IPS-18a (cell line): ENCODE data around the gene TRIM47.
"Not testable (repeated sequence)": the region's sequence is repeated elsewhere in the genome, so short reads cannot be mapped to it uniquely, and the experiment has no call there.

Source experiments
- H3K27ac ChIP-seq: one replicate; pipeline ENCODE4 v1.5.1; 2013; ENCODE audit warnings: low read length
- H3K27me3 ChIP-seq: one replicate; pipeline ENCODE4 v1.6.1; 2013; ENCODE audit warnings: mild to moderate bottlenecking, low read length; ENCODE audit not compliant: control insufficient read depth, insufficient read depth
- H3K36me3 ChIP-seq: one replicate; pipeline ENCODE4 v1.6.1; 2013; ENCODE audit warnings: low read depth, low read length; ENCODE audit not compliant: control insufficient read depth
- H3K4me1 ChIP-seq: one replicate; pipeline ENCODE4 v1.6.1; 2013; ENCODE audit warnings: low read depth, low read length; ENCODE audit not compliant: control insufficient read depth
- H3K4me3 ChIP-seq: one replicate; pipeline ENCODE4 v1.5.1; 2013; ENCODE audit warnings: low read length
- H3K9ac ChIP-seq: one replicate; pipeline ENCODE4 v1.6.1; 2013; ENCODE audit warnings: mild to moderate bottlenecking, low read length, moderate library complexity
- H3K9me3 ChIP-seq: one replicate; pipeline ENCODE4 v1.6.1; 2013; ENCODE audit warnings: low read depth, low read length; ENCODE audit not compliant: control insufficient read depth

Gene TRIM47

DNA sequence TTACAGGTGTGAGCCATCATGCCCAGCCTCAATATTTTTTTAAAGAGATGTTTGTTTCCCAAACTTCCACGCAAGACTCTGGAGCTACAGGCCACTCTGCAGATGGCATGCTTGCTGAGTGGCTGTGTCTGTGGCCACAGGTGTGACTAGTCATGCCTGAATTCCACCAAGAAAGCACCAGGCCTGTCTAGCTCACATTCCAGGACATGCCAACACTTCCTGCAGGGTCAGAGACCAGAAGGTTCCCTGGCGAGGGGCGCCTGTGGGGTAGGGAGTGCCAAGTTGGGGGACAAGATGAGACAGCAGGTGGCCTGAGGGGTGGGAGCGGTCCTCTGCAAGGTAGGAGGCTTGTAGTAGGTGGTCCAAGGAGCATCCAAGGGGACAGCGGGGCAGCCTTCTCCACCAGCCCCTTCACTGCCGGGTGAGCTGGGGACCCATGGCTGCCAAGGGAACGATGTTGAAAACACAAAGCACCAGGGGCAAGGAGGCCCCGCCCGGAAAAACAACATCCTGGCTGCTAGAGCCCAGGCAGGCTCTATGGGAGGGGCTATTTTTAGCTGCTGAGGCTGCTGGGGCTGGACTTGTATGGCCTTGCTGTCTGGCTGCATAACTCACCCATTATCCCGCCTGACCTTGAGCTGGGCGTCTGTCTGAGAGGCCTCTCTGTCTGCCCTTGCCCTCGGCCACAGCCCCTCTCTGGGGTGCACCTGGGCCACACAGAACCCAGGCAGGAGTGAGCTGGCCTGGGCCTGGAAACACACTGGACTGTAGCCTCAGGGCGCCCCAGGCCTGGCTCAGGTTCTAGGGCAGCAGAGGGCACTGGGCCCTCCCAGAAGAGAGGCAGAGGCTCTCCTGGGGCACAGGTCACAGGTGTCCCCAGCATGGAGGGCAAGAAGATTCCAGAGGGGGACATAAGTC, 5.7 kb downstream of the TRIM47 start:
- H3K9ac ChIP-seq, result no peak overlapping the region
- H3K4me3 ChIP-seq, result no peak overlapping the region

DNA sequence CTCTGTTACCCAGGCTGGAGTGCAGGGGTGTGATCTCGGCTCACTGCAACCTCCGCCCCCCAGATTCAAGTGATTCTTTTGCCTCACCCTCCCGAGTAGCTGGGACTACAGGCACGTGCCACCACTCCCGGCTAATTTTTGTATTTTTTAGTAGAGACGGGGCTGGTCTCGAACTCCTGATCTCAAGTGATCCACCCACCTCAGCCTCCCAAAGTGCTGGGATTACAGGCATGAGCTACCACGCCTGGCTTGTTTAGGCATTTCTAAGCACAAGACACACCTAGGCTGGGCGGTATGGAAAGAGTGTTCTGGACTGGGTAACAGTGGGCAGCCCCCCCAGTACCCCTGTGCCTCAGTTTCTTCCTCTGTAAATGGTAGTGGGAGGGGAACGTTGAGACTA, 8.2 kb downstream of the TRIM47 start:
- H3K4me1 ChIP-seq, H3K27me3 ChIP-seq, H3K9ac ChIP-seq, H3K27ac ChIP-seq, H3K4me3 ChIP-seq, H3K9me3 ChIP-seq, H3K36me3 ChIP-seq: not testable (repeated sequence)

More for the DNA sequence above, 5.7 kb downstream of the TRIM47 start:
- Histone ChIP-seq H3K9me3 (no peaks in the 10 kb centered on the region), H3K36me3 (no peaks in the 10 kb centered on the region), H3K27ac (no peak overlapping the region), H3K27me3 (peaks cover 19% of the 10 kb centered on the region), H3K4me1 (no peaks in the 10 kb centered on the region)

DNA sequence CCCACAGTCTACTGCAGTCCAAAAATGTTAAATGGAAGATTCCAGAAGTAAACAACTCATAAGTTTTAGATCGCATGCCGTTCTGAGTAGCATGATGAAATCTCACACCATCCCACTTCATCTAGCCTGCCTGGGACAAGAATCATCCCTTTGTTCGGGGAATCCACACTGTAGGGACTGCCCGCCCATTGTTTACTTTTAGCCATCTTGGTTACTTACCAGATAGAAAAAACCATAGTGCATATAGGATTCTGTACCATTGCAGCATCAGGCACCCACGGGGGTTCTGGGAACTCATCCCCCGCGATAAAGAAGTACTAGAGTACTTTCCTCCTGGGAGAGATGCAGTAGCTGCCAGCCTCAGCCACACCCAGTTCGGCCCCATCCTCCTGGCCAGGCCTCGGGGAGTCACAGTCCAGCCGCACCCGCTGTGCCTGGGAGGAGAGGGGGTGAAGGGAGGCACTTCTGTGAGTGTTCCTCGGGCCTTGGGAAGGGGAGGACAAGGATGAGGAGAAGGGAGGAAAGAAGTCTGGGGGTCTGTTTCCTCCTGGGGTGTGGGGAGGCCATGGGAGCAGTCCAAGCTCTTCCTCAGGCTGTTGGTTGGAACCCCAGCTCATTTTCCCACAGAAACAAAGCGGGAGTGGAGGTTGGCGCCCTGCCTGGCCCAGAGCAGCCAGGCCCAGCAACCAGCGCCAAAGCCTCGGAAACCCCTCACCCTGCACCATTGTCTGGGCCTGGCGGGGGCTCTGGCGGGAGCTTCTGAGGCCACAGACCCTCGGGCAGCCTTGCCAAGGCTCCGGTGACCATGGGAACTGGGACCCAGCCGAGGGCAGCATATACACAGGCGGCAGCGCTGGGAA, 8.9 kb downstream of the TRIM47 start:
- Histone ChIP-seq H3K9ac (no peak overlapping the region), H3K4me3 (no peak overlapping the region), H3K4me1 (no peaks in the 10 kb centered on the region), H3K9me3 (no peaks in the 10 kb centered on the region), H3K27me3 (no peaks in the 10 kb centered on the region), H3K36me3 (no peaks in the 10 kb centered on the region), H3K27ac (no peak overlapping the region)

DNA sequence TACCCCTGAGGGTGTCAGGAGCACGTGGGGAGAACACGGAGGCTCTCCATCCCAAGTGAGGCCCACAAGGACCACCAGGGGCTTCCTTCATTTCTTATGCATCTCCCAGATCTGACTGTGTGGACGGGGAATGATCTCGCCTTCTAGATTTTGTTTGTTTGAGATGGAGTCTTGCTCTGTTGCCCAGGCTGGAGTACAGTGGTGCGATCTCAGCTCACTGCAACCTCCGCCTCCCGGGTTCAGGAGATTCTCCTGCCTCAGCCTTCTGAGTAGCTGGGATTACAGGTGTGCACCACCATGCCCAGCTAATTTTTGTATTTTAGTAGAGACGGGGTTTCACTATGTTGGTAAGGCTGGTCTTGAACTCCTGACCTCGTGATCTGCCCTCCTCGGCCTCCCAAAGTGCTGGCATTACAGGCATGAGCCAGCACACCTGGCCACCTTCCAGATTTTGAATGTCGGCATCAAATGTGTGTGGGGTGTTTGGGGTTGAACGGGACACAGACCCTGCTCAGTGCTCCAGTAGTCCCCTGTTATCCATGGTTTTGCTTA, 9.6 kb downstream of the TRIM47 start:
- H3K4me3 ChIP-seq, H3K36me3 ChIP-seq, H3K9me3 ChIP-seq, H3K27me3 ChIP-seq, H3K27ac ChIP-seq, H3K9ac ChIP-seq, H3K4me1 ChIP-seq: not testable (repeated sequence)

DNA sequence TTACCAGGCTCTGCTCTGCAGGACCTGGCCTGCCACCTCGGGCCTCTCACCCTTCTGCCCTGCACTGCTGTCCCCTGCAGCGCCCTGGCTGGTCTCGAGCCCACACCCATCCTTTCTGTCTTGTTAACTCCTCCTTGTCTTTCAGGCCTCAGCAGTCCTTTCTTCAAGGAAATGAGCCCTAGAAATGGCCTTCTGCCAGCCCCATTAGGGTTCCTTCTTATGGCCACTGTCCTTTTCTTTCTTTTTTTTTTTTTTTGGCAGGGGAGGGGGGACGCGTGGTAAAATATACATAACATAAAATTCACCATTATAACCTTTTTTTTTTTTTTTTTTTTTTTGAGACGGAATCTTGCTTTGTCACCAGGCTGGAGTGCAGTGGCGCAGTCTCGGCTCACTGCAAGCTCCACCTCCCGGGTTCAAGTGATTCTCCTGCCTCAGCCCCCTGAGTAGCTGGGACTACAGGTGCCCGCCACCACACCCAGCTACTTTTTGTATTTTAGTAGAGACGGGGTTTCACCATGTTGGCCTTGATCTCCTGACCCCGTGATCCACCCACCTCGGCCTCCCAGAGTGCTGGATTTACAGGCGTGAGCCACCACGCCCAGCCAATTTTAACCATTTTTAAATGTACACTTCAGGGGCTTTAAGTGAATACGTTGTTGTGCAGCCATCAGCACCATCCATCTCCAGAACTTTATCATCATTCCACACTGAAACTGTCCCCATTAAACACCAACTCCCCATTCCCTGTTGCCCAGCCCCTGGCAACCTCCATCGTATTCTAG, 12.8 kb downstream of the TRIM47 start:
- H3K4me3 ChIP-seq, H3K36me3 ChIP-seq, H3K9me3 ChIP-seq, H3K4me1 ChIP-seq, H3K27me3 ChIP-seq, H3K27ac ChIP-seq, H3K9ac ChIP-seq: not testable (repeated sequence)

DNA sequence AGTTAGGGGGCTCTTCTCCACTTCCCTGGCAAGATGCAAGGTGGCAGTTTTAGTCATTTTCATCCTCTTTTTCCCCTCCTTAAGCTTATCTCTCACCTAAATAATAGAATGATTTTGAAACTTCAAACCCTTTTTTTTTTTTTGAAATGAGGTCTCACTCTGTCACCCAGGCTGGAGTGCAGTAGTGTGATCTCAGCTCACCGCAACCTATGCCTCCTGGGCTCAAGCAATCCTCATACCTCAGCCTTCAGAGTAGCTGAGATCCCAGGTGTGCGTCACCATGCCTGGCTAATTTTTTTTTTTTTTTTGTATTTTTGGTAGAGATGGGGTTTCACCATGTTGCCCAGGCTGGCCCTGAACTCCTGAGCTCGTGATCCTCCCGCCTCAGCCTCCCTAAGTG, 13.5 kb downstream of the TRIM47 start:
- not testable (repeated sequence) for H3K36me3 ChIP-seq, H3K27ac ChIP-seq, H3K4me3 ChIP-seq, H3K9ac ChIP-seq, H3K9me3 ChIP-seq, H3K4me1 ChIP-seq, H3K27me3 ChIP-seq

DNA sequence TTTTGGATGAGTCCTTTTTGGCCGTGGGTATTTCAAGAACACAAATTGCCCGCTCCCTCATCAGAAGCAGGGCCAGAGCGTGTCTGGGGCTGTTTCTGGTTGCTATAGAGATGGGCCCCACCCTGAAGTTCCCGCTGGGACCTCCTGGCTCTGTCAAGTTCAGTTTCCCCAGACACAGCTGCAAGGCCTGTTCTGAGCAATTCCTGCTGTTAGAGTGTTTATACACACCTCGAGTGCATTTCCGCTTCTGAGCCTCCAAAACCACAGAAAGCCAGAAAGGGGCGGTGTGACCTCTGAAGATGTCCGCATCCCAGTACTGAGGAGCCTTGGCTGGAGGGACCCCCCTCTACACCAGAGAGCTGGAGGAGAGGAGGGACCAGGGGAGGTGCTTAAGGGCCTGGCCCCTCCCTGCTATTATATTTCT, 13.9 kb downstream of the TRIM47 start:
- no peak overlapping the region for H3K4me3 ChIP-seq
- H3K27ac ChIP-seq, result no peak overlapping the region

DNA sequence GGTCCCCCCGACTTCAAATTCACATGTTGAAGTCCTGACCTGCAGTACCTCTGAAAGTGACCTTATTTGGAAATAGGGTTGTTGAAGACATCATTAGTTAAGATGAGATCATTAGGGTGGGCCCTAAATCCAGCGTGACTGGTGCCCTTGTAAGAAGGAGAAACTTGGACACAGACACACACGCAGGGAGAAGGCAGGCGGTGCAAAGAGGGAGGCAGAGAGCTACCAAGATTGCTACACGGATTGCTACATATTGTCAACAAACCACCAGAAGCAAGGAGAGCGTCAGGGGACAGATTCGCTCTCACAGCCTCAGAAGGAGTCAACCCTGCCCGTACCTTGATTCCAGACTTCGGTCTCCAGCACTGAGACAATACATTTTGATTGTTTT, 16.5 kb downstream of the TRIM47 start:
- H3K4me1 ChIP-seq, result no peaks in the 10 kb centered on the region

More for the DNA sequence above, 13.9 kb downstream of the TRIM47 start:
- Histone ChIP-seq H3K9me3 (no peaks in the 10 kb centered on the region), H3K9ac (no peak overlapping the region), H3K4me1 (no peaks in the 10 kb centered on the region), H3K27me3 (no peaks in the 10 kb centered on the region), H3K36me3 (no peaks in the 10 kb centered on the region)

DNA sequence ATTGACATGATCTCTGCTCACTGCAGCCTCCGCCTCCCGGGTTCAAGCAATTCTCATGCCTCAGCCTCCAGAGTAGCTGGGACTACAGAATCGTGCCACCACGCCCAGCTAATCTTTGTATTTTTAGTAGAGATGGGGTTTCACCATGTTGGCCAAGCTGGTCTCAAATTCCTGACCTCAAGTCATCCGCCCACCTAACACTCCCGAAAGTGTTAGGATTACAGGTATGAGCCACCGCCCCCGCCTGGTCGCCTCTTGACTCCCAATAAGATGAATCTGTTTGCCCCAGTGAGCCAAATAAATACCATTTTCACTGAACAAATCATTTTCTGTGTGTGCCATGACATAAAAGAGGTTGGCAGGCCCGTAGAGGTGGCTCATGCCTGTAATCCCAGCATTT, 19.0 kb downstream of the TRIM47 start:
- H3K9ac ChIP-seq, H3K9me3 ChIP-seq, H3K27me3 ChIP-seq, H3K27ac ChIP-seq, H3K36me3 ChIP-seq, H3K4me3 ChIP-seq, H3K4me1 ChIP-seq: not testable (repeated sequence)

More for the DNA sequence above, 16.5 kb downstream of the TRIM47 start:
- H3K9ac ChIP-seq, result no peak overlapping the region
- H3K27ac ChIP-seq, result no peak overlapping the region
- H3K4me3 ChIP-seq, result no peak overlapping the region
- no peaks in the 10 kb centered on the region for H3K27me3 ChIP-seq
- no peaks in the 10 kb centered on the region for H3K9me3 ChIP-seq
- H3K36me3 ChIP-seq, result no peaks in the 10 kb centered on the region

DNA sequence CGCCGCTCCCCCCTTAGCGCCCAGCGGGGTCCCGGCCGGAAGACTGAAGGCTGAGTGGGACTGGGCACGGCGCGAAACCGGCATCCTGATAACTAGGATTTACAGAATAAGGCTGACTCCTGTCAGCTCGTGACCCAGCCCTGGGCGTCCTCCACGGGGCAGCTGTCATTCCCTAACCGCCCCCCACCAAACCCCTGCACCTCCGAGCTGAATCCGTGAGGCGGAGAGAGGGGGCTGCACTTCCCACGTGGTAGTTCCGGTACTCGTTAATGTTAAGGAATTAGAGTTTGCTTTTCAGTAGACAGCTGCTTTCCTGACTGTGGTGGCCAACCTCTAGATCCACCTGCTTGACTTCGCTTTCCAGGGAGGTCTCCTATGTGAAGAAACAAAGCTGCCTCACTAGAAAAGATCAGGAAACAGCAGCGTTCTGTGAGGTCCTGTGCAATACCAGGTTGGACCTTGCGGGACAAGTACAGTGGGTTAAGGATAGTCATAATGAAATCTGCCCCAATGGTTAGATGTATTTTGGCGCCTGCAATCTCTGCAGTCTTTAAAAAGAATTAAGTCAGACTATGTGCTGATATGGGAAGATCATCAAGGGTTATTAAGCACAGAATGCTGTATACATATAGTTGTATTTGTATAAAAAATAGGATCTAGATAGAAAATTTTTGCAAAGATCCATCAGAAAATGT, 22.2 kb downstream of the TRIM47 start:
- Histone ChIP-seq H3K9me3 (no peaks in the 10 kb centered on the region), H3K27me3 (no peaks in the 10 kb centered on the region), H3K4me1 (peaks cover 7% of the 10 kb centered on the region), H3K4me3 (peak overlapping the region; percentile 79), H3K9ac (peak overlapping the region; percentile 87), H3K36me3 (peaks cover 3% of the 10 kb centered on the region), H3K27ac (peak overlapping the region; percentile 71)
